CD4-positive, alpha-beta T cell treated with Interferon alpha-2 for 1 hour (primary cell): ENCODE measurements around the gene PDGFRB.

Experiments
- DNase-seq, 2 donors: peaks; one replicate each; pipeline ENCODE4 v3.0.0-alpha.2; 2020 to 2022

The PDGFRB gene

GRCh38 chr5:150155258-150156026, at the start of gene PDGFRB:
PDGFRB (minus strand) TSS chr5:150155845; CDS start chr5:150137047, 18,798 bp downstream.
- peak; percentile 50 to 57 for DNase-seq

- DNase-seq: no peak
These were observed 48.9 kb upstream of the PDGFRB start for GRCh38 chr5:150204590-150204960.

DNA sequence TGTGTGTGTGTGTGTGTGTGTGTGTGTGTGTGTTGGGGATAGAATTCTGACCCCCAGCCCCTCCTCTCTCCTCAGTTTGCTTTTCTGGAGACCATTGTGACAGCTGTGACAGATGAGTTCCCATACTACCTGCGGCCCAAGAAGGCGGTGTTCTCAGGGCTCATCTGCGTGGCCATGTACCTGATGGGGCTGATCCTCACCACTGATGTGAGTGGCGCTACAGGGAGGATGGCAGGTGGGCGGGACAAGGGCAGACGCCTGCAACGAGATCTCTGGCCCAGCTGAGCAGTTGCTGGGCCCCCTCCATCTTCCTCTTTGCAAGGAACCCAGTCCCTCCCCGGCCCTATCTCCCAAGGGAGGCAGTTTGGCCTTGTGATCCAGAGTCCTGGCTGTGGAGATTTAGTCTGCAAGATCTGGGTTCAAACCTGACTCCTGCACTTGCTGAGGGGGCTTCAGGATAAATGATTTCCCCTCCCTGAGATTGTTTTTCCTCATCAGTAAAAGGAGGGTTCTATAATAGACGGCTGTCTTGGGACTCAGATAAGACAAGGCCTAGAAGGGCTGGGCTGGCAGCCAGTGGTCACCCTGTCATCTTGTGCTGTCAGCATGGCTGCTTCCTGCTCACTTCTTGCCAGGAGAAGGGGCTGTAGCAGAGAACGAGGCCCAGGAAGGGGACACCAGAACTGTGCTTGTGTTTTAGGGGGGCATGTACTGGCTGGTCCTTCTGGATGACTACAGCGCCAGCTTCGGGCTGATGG, 48.4 kb upstream of the PDGFRB start:
- no peak for DNase-seq

- DNase-seq: no peak
These were observed 46.9 kb upstream of the PDGFRB start for GRCh38 chr5:150202501-150202900.

DNA sequence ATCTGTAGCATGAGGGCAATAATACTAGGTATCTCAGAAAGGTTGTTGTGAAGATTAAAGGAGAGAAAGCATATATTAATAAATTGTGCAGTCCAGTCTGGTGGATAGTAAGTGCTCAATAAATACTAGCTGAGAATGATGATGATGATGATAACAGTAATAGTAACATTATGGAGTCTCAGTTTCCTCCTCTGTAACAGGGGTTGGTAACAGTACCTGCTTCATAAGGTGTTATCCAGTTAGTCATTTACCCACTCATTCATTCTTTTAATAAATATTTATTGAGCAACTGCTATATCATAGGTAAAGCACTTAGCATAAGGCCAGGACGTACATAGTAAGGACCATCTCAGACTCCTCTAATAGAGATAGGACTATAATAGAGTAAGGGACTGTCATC, 41.8 kb upstream of the PDGFRB start:
- no peak for DNase-seq

GRCh38 chr5:150196986-150197385, 41.3 kb upstream of the PDGFRB start:
- no peak for DNase-seq

GRCh38 chr5:150196514-150196913, 40.9 kb upstream of the PDGFRB start:
- no peak for DNase-seq

- no peak for DNase-seq
These were observed 40.3 kb upstream of the PDGFRB start for GRCh38 chr5:150195736-150196485.

DNA sequence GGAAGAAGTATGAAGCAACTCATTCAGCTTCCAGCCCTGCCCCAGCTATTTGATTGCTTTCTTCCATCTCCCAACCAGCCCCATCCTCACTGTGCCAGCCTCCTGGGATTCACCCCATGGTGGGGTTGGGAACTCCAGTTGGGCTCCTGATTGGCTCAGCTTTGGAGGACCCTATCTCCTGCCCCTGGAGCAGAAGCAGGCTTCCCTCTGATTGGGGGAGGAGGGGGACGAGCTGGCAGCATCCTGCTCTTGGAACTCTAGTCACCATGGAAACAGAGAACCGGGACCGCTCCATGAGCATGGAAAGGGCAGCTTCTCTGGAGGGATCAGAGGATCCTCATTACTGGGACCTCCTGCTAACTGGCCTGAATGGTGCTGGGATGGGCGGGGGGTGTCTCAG, 36.8 kb upstream of the PDGFRB start:
- DNase-seq: no peak

DNA sequence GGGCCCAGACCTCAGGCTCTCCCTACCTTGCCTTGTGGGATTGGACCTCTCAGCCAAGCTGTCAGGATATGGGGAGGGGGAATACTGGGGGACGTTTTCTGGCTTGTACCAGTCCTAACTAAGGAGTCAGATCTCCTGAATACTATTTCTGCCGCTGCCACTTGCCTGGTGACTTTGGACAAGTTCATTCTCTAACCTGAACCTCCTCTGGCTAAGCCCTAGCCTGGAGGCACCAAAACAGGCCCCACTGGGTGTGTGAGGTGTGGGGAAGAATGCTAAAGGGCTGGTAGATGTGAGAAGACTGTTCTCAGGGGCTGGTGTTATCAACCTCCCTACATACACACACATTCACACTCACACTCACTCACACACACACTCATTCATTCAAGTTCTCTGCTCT, 35.3 kb upstream of the PDGFRB start:
- DNase-seq: no peak

- DNase-seq: no peak
These were observed 34.9 kb upstream of the PDGFRB start for GRCh38 chr5:150190503-150190979.

DNA sequence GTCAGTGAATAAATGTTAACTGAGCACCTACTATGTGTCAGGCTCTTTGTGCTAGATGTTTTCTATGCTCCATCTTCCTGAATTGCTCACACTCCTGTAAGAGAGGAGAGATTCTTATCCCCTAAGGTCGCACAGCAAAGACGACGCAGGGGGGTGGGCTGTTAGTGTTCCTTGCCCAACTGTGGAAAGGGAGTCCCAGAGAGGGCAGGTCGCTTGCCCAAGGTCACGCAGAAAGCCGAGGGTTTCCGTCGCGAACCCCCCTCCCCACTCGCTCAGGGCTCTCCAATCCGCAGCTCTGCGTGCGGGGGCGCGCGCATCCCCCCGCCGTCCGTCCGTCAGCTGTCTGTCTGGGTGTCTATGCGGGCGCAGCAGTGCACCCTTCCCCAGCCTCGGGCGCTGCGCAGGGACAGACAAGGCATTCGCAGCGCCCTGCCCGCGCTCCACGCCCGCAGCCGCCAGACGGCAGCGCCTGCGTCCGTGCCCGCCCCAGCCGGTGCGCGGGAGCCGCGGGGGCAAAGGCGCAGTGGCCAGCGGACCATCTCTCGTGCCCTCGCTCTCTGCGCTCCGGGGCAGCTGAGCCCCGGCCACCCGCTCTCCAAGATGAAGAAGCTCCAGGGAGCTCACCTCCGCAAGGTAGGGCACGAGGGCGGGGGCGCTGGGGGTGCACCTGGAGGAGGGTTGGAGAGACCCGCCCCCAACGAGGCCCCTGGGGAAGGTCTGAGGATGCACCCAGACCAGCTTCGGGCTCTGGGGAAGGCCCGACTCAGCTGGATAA, 34.3 kb upstream of the PDGFRB start, which contains the start of gene SLC6A7:
TSS of gene SLC6A7 (plus strand) at position 335 of the 775 bp plus-strand sequence. CDS start at position 601, 266 bp downstream.
- DNase-seq: no peak

- DNase-seq: no peak
These were observed 33.7 kb upstream of the PDGFRB start for GRCh38 chr5:150189326-150189725.

- DNase-seq: no peak
These were observed 32.6 kb upstream of the PDGFRB start for GRCh38 chr5:150188146-150188842.

GRCh38 chr5:150186897-150187296, 31.3 kb upstream of the PDGFRB start:
- DNase-seq: no peak

GRCh38 chr5:150186137-150186536, 30.5 kb upstream of the PDGFRB start:
- no peak for DNase-seq

DNA sequence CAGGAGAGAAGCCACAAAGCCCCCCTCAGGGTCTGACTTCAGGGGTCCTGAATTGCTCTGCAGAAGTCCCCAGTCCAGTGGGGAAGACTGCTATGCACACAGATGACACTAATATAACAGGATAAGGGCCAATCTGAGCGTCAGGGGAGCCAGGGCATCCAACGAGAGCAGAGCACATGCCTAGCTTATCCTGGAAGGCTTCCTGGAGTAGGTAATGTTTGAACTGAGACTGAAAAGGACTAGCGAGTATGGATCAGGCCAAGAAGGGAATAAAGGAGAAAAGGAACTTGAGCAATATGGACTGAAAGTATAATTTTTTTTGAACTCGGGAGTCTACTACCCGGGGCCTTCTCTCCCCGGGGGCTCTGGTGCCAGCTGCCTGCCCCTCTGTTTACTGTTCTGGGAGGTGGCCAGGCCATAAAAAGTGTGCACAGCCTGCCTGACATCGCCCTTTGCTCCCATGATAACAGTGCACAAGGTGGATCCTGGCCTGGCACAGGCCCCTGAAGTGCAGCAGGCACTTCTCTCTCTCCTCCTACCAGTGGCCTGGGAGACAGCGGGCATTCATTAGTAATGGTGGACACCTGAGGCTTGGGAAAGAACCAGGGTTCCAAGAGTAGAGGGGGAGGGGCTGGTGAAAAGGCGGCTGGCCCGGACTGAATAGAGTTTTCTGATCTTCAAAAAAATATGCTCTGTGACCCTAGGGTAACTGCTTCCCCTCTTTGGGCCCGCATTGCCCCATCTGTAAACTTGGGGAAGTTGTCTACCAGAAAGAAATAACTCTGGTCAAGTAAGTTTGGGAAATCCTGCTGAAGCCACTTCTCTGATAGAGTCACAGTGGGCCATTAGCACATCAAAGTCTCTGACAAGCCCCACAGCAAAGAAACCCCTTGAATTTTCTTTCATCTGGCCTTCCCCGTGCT, 29.6 kb upstream of the PDGFRB start:
- DNase-seq: no peak

DNA sequence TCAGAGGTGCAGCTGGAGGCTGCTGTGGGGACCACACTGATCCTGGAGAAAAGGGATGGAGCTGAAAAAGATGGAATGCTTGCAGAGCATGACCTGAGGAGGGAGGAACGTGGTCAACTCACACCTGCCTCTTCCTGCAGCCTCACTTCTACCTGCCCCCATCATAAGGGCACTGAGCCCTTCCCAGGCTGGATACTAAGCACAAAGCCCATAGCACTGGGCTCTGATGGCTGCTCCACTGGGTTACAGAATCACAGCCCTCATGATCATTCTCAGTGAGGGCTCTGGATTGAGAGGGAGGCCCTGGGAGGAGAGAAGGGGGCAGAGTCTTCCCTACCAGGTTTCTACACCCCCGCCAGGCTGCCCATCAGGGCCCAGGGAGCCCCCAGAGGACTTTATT, 28.4 kb upstream of the PDGFRB start:
- DNase-seq: no peak

DNA sequence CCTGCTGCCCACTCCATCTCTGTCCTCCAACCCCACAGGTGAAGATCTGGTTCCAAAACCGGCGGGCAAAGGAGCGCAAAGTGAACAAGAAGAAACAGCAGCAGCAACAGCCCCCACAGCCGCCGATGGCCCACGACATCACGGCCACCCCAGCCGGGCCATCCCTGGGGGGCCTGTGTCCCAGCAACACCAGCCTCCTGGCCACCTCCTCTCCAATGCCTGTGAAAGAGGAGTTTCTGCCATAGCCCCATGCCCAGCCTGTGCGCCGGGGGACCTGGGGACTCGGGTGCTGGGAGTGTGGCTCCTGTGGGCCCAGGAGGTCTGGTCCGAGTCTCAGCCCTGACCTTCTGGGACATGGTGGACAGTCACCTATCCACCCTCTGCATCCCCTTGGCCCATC, 27.8 kb upstream of the PDGFRB start:
- no peak for DNase-seq

- no peak for DNase-seq
These were observed 27.1 kb upstream of the PDGFRB start for GRCh38 chr5:150182774-150183173.
